Measurements from ENCODE around the gene DENND1A. TPM values are rescaled to one million over a fixed set of nuclear protein-coding genes. Genes with fewer than 3 reads are reported as not detected.

DENND1A gene
- total and polyA plus RNA-seq, 2 donors from 2014 or later = 16.3 to 19.6 TPM

DNA sequence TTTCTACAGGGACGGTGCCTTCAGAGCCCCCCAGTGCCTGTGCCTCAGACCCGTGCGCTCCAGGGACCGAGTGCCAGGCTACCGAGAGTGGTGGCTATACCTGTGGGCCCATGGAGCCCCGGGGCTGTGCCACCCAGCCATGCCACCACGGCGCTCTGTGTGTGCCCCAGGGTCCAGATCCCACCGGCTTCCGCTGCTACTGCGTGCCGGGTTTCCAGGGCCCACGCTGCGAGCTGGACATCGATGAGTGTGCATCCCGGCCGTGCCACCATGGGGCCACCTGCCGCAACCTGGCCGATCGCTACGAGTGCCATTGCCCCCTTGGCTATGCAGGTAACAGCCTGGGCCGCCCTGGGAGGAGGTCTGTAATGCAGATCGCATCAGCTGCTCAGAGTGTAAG, 567.1 kb downstream of the DENND1A start:
- intact Hi-C loops (cut with DNase I) = no loop called here
- no peak for FAIRE-seq
- Histone ChIP-seq H3K4me3 (ENCODE audit: low read length in 3 of 3) (no peak overlapping the region), H3K36me3 (ENCODE audit: control insufficient read depth in 2 of 3, insufficient read depth in 3 of 3, low read length in 3 of 3) (no peaks in the 10 kb centered on the region), H3K9ac (ENCODE audit: low read length in 3 of 3) (no peak overlapping the region), H3K27ac (ENCODE audit: low read depth in 2 of 2, low read length in 2 of 2) (no peak overlapping the region), H3K4me1 (ENCODE audit: control insufficient read depth in 2 of 3, insufficient read depth in 2 of 3, low read depth in 1 of 3, low read length in 3 of 3) (no peaks in the 10 kb centered on the region), H3K9me3 (ENCODE audit: control insufficient read depth in 2 of 3, insufficient read depth in 1 of 3, low read length in 3 of 3) (no peaks in the 10 kb centered on the region), H3K27me3 (ENCODE audit: control insufficient read depth, insufficient read depth, low read length) (no peaks in the 10 kb centered on the region)
- TF ChIP-seq, protein P1, sequence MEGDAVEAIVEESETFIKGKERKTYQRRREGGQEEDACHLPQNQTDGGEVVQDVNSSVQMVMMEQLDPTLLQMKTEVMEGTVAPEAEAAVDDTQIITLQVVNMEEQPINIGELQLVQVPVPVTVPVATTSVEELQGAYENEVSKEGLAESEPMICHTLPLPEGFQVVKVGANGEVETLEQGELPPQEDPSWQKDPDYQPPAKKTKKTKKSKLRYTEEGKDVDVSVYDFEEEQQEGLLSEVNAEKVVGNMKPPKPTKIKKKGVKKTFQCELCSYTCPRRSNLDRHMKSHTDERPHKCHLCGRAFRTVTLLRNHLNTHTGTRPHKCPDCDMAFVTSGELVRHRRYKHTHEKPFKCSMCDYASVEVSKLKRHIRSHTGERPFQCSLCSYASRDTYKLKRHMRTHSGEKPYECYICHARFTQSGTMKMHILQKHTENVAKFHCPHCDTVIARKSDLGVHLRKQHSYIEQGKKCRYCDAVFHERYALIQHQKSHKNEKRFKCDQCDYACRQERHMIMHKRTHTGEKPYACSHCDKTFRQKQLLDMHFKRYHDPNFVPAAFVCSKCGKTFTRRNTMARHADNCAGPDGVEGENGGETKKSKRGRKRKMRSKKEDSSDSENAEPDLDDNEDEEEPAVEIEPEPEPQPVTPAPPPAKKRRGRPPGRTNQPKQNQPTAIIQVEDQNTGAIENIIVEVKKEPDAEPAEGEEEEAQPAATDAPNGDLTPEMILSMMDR (IDR thresholded peaks at IDR 0.05; ENCODE audit: borderline replicate concordance, extremely low read depth, insufficient read depth) = no peak
- DNase-seq = peak in 1 of 5 donors; percentile 45

DNA sequence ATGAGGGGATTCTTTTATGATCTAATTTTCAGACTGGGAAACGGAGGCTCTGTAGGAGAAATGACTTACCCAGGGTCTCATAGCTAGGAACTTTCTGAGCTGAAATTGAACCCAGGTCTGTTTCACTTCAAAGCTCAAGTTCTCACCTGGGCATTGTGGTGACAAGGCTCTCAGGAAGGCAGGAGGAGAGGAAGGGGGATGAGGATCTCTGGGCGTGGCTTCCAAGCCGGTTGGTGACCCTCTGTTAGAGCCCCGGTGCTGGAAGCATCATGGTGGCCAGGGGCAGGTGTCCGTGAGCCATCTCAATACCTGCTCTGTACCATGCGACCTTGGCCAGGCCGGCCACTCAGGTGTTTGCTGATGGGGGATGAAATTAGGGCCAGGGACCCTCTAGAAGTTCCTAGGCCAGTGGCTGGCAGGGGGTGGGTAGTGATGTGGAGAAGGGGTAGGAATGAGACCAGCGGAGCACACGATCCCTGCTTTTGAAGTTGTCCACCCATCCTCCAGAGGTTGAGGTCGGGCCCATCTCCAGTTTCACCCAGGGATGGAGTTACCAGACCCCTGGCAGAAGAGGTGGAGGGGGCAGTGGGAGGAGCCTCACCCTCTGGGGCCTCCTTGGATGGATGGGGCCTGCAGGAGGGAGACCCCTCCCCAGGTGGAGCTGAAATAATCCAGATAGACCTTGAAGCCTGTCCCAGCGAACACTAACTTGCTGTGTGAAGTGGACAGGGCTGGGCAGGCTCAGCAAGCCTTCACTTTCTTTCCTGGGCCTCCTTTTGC, 568.0 kb downstream of the DENND1A start:
- Histone ChIP-seq H3K4me3 (ENCODE audit: low read length in 3 of 3) (no peak overlapping the region), H3K27me3 (ENCODE audit: control insufficient read depth, insufficient read depth, low read length) (no peaks in the 10 kb centered on the region), H3K27ac (ENCODE audit: low read depth in 2 of 2, low read length in 2 of 2) (no peak overlapping the region), H3K9me3 (ENCODE audit: control insufficient read depth in 2 of 3, insufficient read depth in 1 of 3, low read length in 3 of 3) (no peaks in the 10 kb centered on the region), H3K9ac (ENCODE audit: low read length in 3 of 3) (no peak overlapping the region), H3K4me1 (ENCODE audit: control insufficient read depth in 2 of 3, insufficient read depth in 2 of 3, low read depth in 1 of 3, low read length in 3 of 3) (no peaks in the 10 kb centered on the region), H3K36me3 (ENCODE audit: control insufficient read depth in 2 of 3, insufficient read depth in 3 of 3, low read length in 3 of 3) (no peaks in the 10 kb centered on the region)
- intact Hi-C loops (cut with DNase I) = no loop called here
- DNase-seq (peak in 3 of 5 donors; percentile 65 to 82 (median 69)), FAIRE-seq (no peak)
- TF ChIP-seq, protein P1 (IDR thresholded peaks at IDR 0.05; ENCODE audit: borderline replicate concordance, extremely low read depth, insufficient read depth) = no peak

DNA sequence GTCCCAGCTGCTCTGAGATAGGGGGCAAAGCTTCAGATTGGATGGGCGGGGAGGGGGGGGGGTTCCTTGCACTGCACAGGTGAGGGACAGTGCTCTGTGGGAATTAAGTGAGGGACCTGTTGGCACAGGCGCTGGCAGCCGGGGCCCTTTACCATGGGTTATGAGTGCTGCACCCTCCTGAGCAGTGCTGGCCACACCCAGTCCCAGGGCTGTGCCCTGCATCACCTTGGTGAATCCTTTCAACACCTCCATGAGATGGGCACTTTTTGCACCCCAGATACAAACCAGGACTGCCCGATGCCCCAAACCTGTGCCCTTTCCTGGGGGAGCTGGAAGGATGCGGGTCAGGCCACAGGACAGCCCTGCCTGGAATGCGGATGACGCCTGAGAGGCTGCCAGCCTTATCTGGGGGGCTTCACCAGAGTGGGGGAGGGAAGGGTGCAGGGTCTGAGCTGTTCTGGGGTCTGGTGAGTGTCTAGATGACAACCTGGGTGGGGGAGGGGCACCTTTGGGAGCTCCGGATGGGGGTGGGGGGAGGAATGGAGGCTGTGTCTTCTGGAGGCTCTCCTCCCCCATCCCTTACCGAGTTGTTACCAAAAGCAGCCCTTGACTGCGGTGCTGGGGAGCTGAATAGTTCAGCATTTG, 568.7 kb downstream of the DENND1A start:
- Histone ChIP-seq H3K27ac (ENCODE audit: low read depth in 2 of 2, low read length in 2 of 2) (no peak overlapping the region), H3K36me3 (ENCODE audit: control insufficient read depth in 2 of 3, insufficient read depth in 3 of 3, low read length in 3 of 3) (no peaks in the 10 kb centered on the region), H3K4me1 (ENCODE audit: control insufficient read depth in 2 of 3, insufficient read depth in 2 of 3, low read depth in 1 of 3, low read length in 3 of 3) (no peaks in the 10 kb centered on the region), H3K4me3 (ENCODE audit: low read length in 3 of 3) (no peak overlapping the region), H3K9ac (ENCODE audit: low read length in 3 of 3) (no peak overlapping the region), H3K9me3 (ENCODE audit: control insufficient read depth in 2 of 3, insufficient read depth in 1 of 3, low read length in 3 of 3) (no peaks in the 10 kb centered on the region), H3K27me3 (ENCODE audit: control insufficient read depth, insufficient read depth, low read length) (no peaks in the 10 kb centered on the region)
- DNase-seq = peak in 1 of 5 donors; percentile 79
- FAIRE-seq = no peak
- TF ChIP-seq, protein P1 (IDR thresholded peaks at IDR 0.05; ENCODE audit: borderline replicate concordance, extremely low read depth, insufficient read depth) = no peak
- intact Hi-C loops (cut with DNase I) = no loop called here

Data from kidney (tissue), 14 donors.